Esophagus muscularis mucosa (tissue), 4 donors: ENCODE results near the gene PDCD1. TPM values are rescaled to one million over a fixed set of nuclear protein-coding genes. Genes with fewer than 3 reads are reported as not detected.
A peak's percentile ranks its signal among the peaks of the same experiment; 100 is the strongest.
"Not testable (repeated sequence)": the region's sequence is repeated elsewhere in the genome, so short reads cannot be mapped to it uniquely, and the experiment has no call there.

Experiments
- DNase-seq: peaks from one replicate; pipeline ENCODE4 v3.0.0-alpha.2; 2017; ENCODE audit errors: extremely low spot score
- H3K27ac ChIP-seq, 4 donors: fragments of 200-600 bp; sonication (generic); replicated peaks in 1 of 4; 1 replicate in 3 of 4; 2 replicates in 1 of 4; pipeline ENCODE4 v1.5.1; 2016 to 2019; ENCODE audit warnings: mild to moderate bottlenecking in 1 of 4
- H3K27me3 ChIP-seq, 4 donors: fragments of 200-600 bp; sonication (generic); one replicate each; pipeline versions ENCODE4 v1.5.1 to v1.6.0; 2016 to 2019
- H3K36me3 ChIP-seq, 4 donors: fragments of 200-600 bp; sonication (generic); one replicate each; pipeline ENCODE4 v1.5.1; 2016 to 2019
- H3K4me1 ChIP-seq, 4 donors: fragments of 200-600 bp; sonication (generic); one replicate each; pipeline ENCODE4 v1.5.1; 2016 to 2019
- H3K4me3 ChIP-seq, 4 donors: fragments of 200-600 bp; sonication (generic); 1 replicate in 2 of 4; 2 replicates in 2 of 4; pipeline ENCODE4 v1.5.1; 2016 to 2019; ENCODE audit warnings: mild to moderate bottlenecking in 4 of 4, moderate library complexity in 1 of 4
- H3K9me3 ChIP-seq, 4 donors: fragments of 200-600 bp; sonication (generic); 1 replicate in 3 of 4; 2 replicates in 1 of 4; pipeline ENCODE4 v1.5.1; 2016 to 2019
- EP300 ChIP-seq: sonication (generic); formaldehyde crosslinking; IDR thresholded peaks from one replicate; pipeline ENCODE4 v1.6.1; 2017; ENCODE audit warnings: antibody characterized with exemption
- POLR2A ChIP-seq: fragments of 450-650 bp; IDR thresholded peaks from one replicate; pipeline ENCODE4 v1.6.1; 2017; ENCODE audit warnings: antibody characterized with exemption, moderate library complexity, mild to moderate bottlenecking, low read depth
- POLR2AphosphoS5 ChIP-seq, 2 donors: sonication (generic); formaldehyde crosslinking; IDR thresholded peaks; one replicate each; pipeline ENCODE4 v1.6.1; 2017; ENCODE audit warnings: antibody characterized with exemption in 2 of 2
- WGBS: methylation state at CpG from one replicate; pipeline ENCODE4 v1.1.5; 2018; 5-methylcytosine and 5-hydroxymethylcytosine counted together
- intact Hi-C: fragments of 100-400 bp; cut with DNase I; formaldehyde crosslinking; loops from one replicate; pipeline ENCODE4 v1.15.1; 2023
- total RNA-seq, 4 donors: library from RNA; depleted of rRNA; stranded (reverse); fragments of >200 nt; gene quantifications; one replicate each; pipeline versions ENCODE4 v1.1.0 to v1.2.1, GENCODE V29; 2016
- TF ChIP-seq, protein P1 (sequence below), 3 experiments: fragments of 200-600 bp in 2 of 3; fragments of 450-650 bp in 1 of 3; sonication (generic) in 2 of 3; IDR thresholded peaks; one replicate each; pipeline ENCODE4 v1.5.1; 2017 to 2019; ENCODE audit warnings: antibody characterized with exemption in 3 of 3, mild to moderate bottlenecking in 2 of 3, moderate library complexity in 1 of 3

PDCD1 gene
- total RNA-seq, 4 donors from 2014 or later, result 0.11 to 2.5 (median 1.2) TPM

DNA sequence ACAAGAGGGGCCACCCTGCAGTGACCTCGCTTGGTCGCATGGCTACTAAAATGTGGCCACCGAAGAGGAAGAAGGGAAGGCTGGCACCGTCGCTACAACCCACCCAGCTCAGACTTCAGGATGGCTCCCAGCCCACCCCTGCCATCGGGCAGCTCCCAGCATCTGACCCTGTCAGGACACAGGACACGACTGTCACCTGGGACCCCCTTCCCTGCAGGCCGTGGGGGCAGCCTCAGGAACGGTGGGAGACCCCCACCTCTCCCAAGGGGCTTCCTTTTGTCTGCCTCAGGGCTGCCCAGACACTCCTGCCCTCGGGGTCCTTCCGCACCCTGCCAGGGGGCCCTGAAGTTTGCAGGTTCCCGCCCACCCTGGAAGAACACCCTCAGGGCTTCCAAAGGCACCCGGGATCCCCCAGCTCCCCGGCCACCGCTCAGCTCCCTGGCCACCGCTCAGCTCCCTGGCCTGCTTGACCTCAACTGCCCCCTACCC lies 18.5 kb upstream of the PDCD1 start:
- 75% methylated on average over 15 of the region's 16 CpGs for WGBS
- Histone ChIP-seq H3K27me3 (peaks cover 0 to 19% (median 0%) of the 10 kb centered on the region in 4 donors), H3K9me3 (no peaks in the 10 kb centered on the region), H3K27ac (no peak overlapping the region), H3K36me3 (no peaks in the 10 kb centered on the region), H3K4me1 (peaks cover 12 to 24% (median 21%) of the 10 kb centered on the region in 4 donors), H3K4me3 (no peak overlapping the region)
- TF ChIP-seq, protein P1, sequence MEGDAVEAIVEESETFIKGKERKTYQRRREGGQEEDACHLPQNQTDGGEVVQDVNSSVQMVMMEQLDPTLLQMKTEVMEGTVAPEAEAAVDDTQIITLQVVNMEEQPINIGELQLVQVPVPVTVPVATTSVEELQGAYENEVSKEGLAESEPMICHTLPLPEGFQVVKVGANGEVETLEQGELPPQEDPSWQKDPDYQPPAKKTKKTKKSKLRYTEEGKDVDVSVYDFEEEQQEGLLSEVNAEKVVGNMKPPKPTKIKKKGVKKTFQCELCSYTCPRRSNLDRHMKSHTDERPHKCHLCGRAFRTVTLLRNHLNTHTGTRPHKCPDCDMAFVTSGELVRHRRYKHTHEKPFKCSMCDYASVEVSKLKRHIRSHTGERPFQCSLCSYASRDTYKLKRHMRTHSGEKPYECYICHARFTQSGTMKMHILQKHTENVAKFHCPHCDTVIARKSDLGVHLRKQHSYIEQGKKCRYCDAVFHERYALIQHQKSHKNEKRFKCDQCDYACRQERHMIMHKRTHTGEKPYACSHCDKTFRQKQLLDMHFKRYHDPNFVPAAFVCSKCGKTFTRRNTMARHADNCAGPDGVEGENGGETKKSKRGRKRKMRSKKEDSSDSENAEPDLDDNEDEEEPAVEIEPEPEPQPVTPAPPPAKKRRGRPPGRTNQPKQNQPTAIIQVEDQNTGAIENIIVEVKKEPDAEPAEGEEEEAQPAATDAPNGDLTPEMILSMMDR (IDR thresholded peaks at IDR 0.05), result no peak
- no peak for DNase-seq
- intact Hi-C loops, result loop anchor here (5.0 kb wide), 1 partner anchor 1025 kb away; no protein-coding TSS in a partner anchor

DNA sequence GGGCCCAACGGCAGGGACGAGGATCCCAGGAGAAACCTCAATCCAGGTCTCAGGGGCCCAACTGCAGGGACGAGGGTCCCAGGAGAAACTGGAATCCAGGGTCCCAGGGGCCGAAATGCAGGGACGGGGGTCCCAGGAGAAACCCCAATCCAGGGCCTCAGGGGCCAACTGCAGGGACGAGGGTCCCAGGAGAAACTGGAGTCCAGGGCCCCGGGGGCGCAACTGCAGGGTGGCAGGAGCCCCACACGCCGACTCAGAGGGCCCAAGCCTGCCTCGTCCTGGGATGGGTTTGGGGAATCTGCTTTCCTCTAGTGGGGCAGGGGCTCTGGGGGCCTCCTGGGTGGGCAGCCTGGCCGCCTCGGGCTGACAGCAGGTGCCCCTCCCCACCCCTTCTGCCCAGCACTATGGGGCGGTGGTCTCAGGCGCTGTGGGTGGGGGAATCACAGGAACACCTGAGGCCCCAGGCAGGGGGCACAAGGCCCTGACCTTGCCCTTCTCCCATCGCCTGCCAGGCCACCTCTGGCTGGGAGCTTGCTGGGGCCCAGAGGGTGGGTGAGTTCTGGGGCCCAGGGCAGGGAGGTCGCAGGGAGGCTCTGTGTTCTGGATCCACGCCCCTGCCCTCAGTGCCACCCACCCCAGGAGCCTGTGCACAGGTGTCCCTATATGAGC lies 18.0 kb upstream of the PDCD1 start:
- 85% methylated on average over 12 of the region's 18 CpGs for WGBS
- no peak for TF ChIP-seq EP300
- DNase-seq, result no peak
- Histone ChIP-seq H3K36me3 (no peaks in the 10 kb centered on the region), H3K27ac (no peak overlapping the region), H3K27me3 (peaks cover 0 to 24% (median 0%) of the 10 kb centered on the region in 4 donors), H3K9me3 (no peaks in the 10 kb centered on the region), H3K4me3 (no peak overlapping the region), H3K4me1 (peaks cover 7 to 19% (median 15%) of the 10 kb centered on the region in 4 donors)
- intact Hi-C loops, result loop anchor here (5.0 kb wide), 1 partner anchor 1024 kb away; no protein-coding TSS in a partner anchor

DNA sequence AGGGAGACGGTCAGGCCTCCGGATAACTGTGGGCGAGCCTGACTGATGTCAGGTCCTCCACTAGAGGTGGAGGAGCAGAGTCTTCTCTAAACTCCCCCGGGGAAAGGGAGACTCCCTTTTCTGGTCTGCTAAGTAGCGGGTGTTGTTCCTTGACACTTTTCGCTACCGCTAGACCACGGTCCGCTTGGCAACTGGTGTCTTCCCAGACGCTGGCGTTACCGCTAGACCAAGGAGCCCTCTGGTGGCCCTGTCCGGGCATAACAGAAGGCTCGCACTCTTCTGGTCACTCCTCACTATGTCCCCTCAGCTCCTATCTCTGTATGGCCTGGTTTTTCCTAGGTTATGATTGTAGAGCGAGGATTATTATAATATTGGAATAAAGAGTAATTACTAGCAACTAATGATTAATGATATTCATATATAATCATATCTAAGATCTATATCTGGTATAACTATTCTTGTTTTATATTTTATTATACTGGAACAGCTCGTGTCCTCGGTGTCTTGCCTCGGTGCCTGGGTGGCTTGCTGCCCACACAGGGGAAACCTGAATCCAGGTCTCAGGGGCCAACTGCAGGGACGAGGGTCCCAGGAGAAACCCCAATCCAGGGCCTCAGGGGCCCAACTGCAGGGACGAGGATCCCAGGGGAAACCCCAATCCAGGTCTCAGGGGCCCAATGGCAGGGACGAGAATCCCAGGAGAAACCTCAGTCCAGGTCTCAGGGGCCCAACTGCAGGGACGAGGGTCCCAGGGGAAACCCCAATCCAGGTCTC lies 17.2 kb upstream of the PDCD1 start:
- not testable (repeated sequence) for H3K27ac ChIP-seq, H3K36me3 ChIP-seq, H3K9me3 ChIP-seq, DNase-seq, H3K4me3 ChIP-seq
- intact Hi-C loops, result loop anchor here (5.0 kb wide), 1 partner anchor 1024 kb away; no protein-coding TSS in a partner anchor
- Histone ChIP-seq H3K27me3 (peaks cover 0 to 32% (median 0%) of the 10 kb centered on the region in 4 donors), H3K4me1 (peaks cover 4 to 12% (median 9%) of the 10 kb centered on the region in 4 donors)
- WGBS, result 83% methylated on average over 13 of the region's 22 CpGs
- TF ChIP-seq, protein P1 (IDR thresholded peaks at IDR 0.05), result peak; percentile 34 to 49 (median 36)

DNA sequence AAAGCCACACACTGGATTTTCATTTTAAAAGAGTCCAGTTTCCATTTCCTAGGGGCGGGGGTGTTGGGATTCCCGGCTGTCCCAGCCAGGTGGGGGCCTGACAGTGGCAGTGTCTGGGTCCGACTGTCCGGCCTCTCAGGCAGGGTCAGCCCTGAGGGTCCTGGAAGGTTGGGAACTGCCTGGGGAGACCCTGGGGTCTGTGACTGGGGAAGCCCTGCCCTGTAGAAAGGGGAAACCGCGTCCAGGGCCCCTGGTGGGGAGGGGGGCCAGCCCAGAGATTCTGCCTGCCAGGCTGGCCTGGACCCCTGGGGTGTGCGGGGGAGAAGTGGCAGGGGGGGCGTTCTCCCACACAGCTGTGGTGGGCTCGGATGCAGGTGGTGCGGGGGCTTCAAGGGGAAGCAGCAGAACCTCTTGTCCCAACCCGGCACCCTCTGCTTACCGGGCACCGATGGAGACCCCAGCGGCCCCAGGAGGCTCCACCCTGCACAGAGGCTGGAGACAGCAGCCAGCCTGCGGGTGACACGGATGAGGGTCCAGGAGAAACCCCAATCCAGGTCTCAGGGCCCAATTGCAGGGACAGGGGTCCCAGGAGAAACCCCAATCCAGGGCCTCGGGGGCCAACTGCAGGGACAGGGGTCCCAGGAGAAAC lies 15.7 kb upstream of the PDCD1 start:
- Histone ChIP-seq H3K4me3 (no peak overlapping the region), H3K36me3 (no peaks in the 10 kb centered on the region), H3K9me3 (no peaks in the 10 kb centered on the region), H3K27me3 (peaks cover 0 to 45% (median 2%) of the 10 kb centered on the region in 4 donors), H3K27ac (no peak overlapping the region), H3K4me1 (peaks cover 0 to 8% (median 5%) of the 10 kb centered on the region in 4 donors)
- DNase-seq, result no peak
- intact Hi-C loops, result no loop called here
- 95% methylated on average over 7 of the region's 17 CpGs for WGBS
- no peak for TF ChIP-seq POLR2AphosphoS5 (IDR thresholded peaks at IDR 0.05)
- TF ChIP-seq POLR2A, result no peak
- TF ChIP-seq EP300, result no peak
- TF ChIP-seq, protein P1 (IDR thresholded peaks at IDR 0.05), result no peak

DNA sequence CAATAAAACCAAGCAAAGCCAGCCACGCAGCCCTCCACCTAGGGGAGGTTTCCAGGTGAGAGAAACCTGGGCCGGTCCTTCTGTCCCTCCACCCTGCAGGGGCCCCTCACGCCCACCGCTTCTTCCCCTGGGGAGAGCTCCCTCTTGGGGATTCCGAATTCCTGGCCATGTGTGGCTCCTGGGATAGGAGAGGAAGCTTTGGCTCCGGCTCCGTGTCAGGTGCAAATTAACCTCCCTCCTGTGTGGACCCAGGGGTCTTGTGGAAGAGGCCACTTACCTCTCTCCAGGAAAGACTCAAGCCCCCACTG lies 15.1 kb upstream of the PDCD1 start:
- Histone ChIP-seq H3K36me3 (no peaks in the 10 kb centered on the region), H3K27ac (no peak overlapping the region), H3K4me1 (peaks cover 2 to 11% (median 5%) of the 10 kb centered on the region in 4 donors), H3K27me3 (peaks cover 0 to 50% (median 2%) of the 10 kb centered on the region in 4 donors), H3K4me3 (no peak overlapping the region), H3K9me3 (no peaks in the 10 kb centered on the region)
- TF ChIP-seq EP300, result no peak
- WGBS, result 94% methylated on average over 2 of the region's 7 CpGs
- intact Hi-C loops, result no loop called here
- DNase-seq, result no peak
